ENCODE results near the gene IRF6. TPM values are rescaled to one million over a fixed set of nuclear protein-coding genes. Genes with fewer than 3 reads are reported as not detected.
A peak's percentile ranks its signal among the peaks of the same experiment; 100 is the strongest.

IRF6 gene
- total and polyA plus RNA-seq, 2 donors (not counting 1 experiment from before 2014, with no cell fraction given): 0.18 to 1.1 TPM

GRCh38 chr1:209850342-209850979, 44.5 kb upstream of the IRF6 start:
- Histone ChIP-seq H3K4me1 (ENCODE audit: control insufficient read depth in 2 of 2, insufficient read depth in 2 of 2, low read length in 2 of 2) (no peaks in the 10 kb centered on the region), H3K9ac (ENCODE audit: low read length) (no peak overlapping the region), H3K27ac (ENCODE audit: low read length in 2 of 2) (no peak overlapping the region), H3K36me3 (replicated peaks in 1 of 2; ENCODE audit: control extremely low read depth in 1 of 2, control insufficient read depth in 1 of 2, extremely low read depth in 1 of 2, insufficient read depth in 2 of 2, low read length in 1 of 2) (peaks cover 8 to 87% of the 10 kb centered on the region in 2 experiments), H3K4me2 (replicated peaks; ENCODE audit: low read depth, low read length, poor library complexity, severe bottlenecking) (no peak overlapping the region), H3K4me3 (ENCODE audit: control extremely low read depth in 1 of 5, extremely low read depth in 1 of 5, insufficient read depth in 1 of 5, low read depth in 2 of 5, low read length in 4 of 5) (no peak overlapping the region), H3K79me2 (ENCODE audit: control insufficient read depth, insufficient read depth, low read length) (peaks cover 6% of the 10 kb centered on the region), H2AFZ (ENCODE audit: insufficient read depth, low read depth, low read length, poor library complexity, severe bottlenecking) (no peak overlapping the region), H3K27me3 (replicated peaks in 1 of 4; ENCODE audit: control extremely low read depth in 1 of 4, control insufficient read depth in 3 of 4, insufficient read depth in 4 of 4, low read length in 3 of 4) (no peaks in the 10 kb centered on the region), H4K20me1 (ENCODE audit: control insufficient read depth, insufficient read depth, low read length, poor library complexity, severe bottlenecking) (peaks cover 7% of the 10 kb centered on the region), H3K9me3 (ENCODE audit: control extremely low read depth in 1 of 3, control insufficient read depth in 2 of 3, insufficient read depth in 1 of 3, low read length in 2 of 3) (no peaks in the 10 kb centered on the region)
- WGBS (ENCODE audit: insufficient coverage): 100% methylated on average over 1 of the region's 6 CpGs
- intact Hi-C loops (cut with micrococcal nuclease): no loop called here
- ChIA-PET CTCF (interaction anchor here (0.9 to 2.2 kb wide), 5 partner anchors 8 to 28 kb away, joined by 3 to 10 read pairs (median 4); no protein-coding TSS in a partner anchor), POLR2A (no interaction called here)
- ATAC-seq (ENCODE audit: low read depth) (peak; percentile 63), DNase-seq (peak; percentile 32)
- H3K4me3 Mint-ChIP-seq: no peak overlapping the region
- peak overlapping the region; percentile 75 for H3K27ac Mint-ChIP-seq
- H3K4me1 Mint-ChIP-seq: peaks cover 7% of the 10 kb centered on the region
- H3K9me3 Mint-ChIP-seq (ENCODE audit: insufficient read depth): no peaks in the 10 kb centered on the region
- no peaks in the 10 kb centered on the region for H3K27me3 Mint-ChIP-seq
- TF ChIP-seq EZH2 (IDR thresholded peaks at IDR 0.05; ENCODE audit: borderline replicate concordance, insufficient read depth, low read depth, low read length, poor library complexity, severe bottlenecking): no peak
- TF ChIP-seq, protein P1, sequence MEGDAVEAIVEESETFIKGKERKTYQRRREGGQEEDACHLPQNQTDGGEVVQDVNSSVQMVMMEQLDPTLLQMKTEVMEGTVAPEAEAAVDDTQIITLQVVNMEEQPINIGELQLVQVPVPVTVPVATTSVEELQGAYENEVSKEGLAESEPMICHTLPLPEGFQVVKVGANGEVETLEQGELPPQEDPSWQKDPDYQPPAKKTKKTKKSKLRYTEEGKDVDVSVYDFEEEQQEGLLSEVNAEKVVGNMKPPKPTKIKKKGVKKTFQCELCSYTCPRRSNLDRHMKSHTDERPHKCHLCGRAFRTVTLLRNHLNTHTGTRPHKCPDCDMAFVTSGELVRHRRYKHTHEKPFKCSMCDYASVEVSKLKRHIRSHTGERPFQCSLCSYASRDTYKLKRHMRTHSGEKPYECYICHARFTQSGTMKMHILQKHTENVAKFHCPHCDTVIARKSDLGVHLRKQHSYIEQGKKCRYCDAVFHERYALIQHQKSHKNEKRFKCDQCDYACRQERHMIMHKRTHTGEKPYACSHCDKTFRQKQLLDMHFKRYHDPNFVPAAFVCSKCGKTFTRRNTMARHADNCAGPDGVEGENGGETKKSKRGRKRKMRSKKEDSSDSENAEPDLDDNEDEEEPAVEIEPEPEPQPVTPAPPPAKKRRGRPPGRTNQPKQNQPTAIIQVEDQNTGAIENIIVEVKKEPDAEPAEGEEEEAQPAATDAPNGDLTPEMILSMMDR (IDR thresholded peaks at IDR 0.05): peak; percentile 53

DNA sequence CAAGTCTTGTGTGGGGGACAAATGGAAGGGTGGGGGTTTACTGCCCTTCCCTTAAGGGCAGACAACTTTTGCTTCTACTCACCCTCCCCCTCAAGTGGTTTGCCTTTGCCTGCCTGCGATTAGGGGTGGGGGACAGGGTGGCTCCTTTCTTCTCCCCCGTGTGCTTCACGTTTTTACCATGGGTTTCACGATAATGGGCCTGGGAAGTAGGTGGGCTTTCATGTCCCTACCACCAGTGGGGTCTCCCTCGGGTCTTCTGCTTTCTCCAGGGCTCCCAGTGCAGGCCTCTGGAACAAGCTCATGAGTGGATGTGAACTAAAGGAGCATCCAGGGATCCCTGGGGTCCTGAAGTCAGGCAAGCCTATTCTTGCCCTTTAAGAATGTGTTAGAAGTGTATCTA, 43.4 kb upstream of the IRF6 start:
- Histone ChIP-seq H3K27me3 (replicated peaks in 1 of 4; ENCODE audit: control extremely low read depth in 1 of 4, control insufficient read depth in 3 of 4, insufficient read depth in 4 of 4, low read length in 3 of 4) (no peaks in the 10 kb centered on the region), H3K4me3 (ENCODE audit: control extremely low read depth in 1 of 5, extremely low read depth in 1 of 5, insufficient read depth in 1 of 5, low read depth in 2 of 5, low read length in 4 of 5) (no peak overlapping the region), H3K79me2 (ENCODE audit: control insufficient read depth, insufficient read depth, low read length) (peaks cover 6% of the 10 kb centered on the region), H3K9ac (ENCODE audit: low read length) (no peak overlapping the region), H3K27ac (ENCODE audit: low read length in 2 of 2) (no peak overlapping the region), H2AFZ (ENCODE audit: insufficient read depth, low read depth, low read length, poor library complexity, severe bottlenecking) (no peak overlapping the region), H3K4me2 (replicated peaks; ENCODE audit: low read depth, low read length, poor library complexity, severe bottlenecking) (no peak overlapping the region), H4K20me1 (ENCODE audit: control insufficient read depth, insufficient read depth, low read length, poor library complexity, severe bottlenecking) (peaks cover 7% of the 10 kb centered on the region), H3K36me3 (replicated peaks in 1 of 2; ENCODE audit: control extremely low read depth in 1 of 2, control insufficient read depth in 1 of 2, extremely low read depth in 1 of 2, insufficient read depth in 2 of 2, low read length in 1 of 2) (peaks cover 8 to 91% of the 10 kb centered on the region in 2 experiments), H3K9me3 (ENCODE audit: control extremely low read depth in 1 of 3, control insufficient read depth in 2 of 3, insufficient read depth in 1 of 3, low read length in 2 of 3) (no peaks in the 10 kb centered on the region), H3K4me1 (ENCODE audit: control insufficient read depth in 2 of 2, insufficient read depth in 2 of 2, low read length in 2 of 2) (no peaks in the 10 kb centered on the region)
- ChIA-PET CTCF (interaction anchor here (0.9 to 2.2 kb wide), 4 partner anchors 9 to 27 kb away, joined by 3 to 10 read pairs (median 6); no protein-coding TSS in a partner anchor), POLR2A (no interaction called here)
- Mint-ChIP-seq H3K27ac (no peak overlapping the region), H3K4me1 (peaks cover 7% of the 10 kb centered on the region), H3K4me3 (no peak overlapping the region), H3K27me3 (no peaks in the 10 kb centered on the region), H3K9me3 (ENCODE audit: insufficient read depth) (no peaks in the 10 kb centered on the region)
- no peak for ATAC-seq (ENCODE audit: low read depth)
- WGBS (ENCODE audit: insufficient coverage): 100% methylated on average over 1 of the region's 5 CpGs
- intact Hi-C loops (cut with micrococcal nuclease): no loop called here
- TF ChIP-seq, protein P1 (IDR thresholded peaks at IDR 0.05): no peak
- no peak for TF ChIP-seq EZH2 (IDR thresholded peaks at IDR 0.05; ENCODE audit: borderline replicate concordance, insufficient read depth, low read depth, low read length, poor library complexity, severe bottlenecking)
- no peak for DNase-seq

Measured in B cell (primary cell).